ENCODE measurements around the gene SLC35B3.

- no peak for TF ChIP-seq CTCF (IDR thresholded peaks at IDR 0.05; ENCODE audit: extremely low read depth in 1 of 2, insufficient read depth in 1 of 2, low read depth in 1 of 2, low read length in 2 of 2)
- no peak for TF ChIP-seq JUN (IDR thresholded peaks at IDR 0.05; ENCODE audit: borderline replicate concordance, insufficient read depth, insufficient read length, low read depth)
Observed at GRCh38 chr6:8435093-8435844, at the start of gene SLC35B3.

All from endothelial cell of umbilical vein (primary cell).